ENCODE data around the gene ZNF385C.

- TF ChIP-seq POLR2A (IDR thresholded peaks at IDR 0.05) (no peak), CTCF (IDR thresholded peaks at IDR 0.05) (no peak)
Measured at GRCh38 chr17:42131981-42132432, 33.7 kb upstream of the ZNF385C start.
